ENCODE results near the gene JOSD1.

Gene JOSD1

DNA sequence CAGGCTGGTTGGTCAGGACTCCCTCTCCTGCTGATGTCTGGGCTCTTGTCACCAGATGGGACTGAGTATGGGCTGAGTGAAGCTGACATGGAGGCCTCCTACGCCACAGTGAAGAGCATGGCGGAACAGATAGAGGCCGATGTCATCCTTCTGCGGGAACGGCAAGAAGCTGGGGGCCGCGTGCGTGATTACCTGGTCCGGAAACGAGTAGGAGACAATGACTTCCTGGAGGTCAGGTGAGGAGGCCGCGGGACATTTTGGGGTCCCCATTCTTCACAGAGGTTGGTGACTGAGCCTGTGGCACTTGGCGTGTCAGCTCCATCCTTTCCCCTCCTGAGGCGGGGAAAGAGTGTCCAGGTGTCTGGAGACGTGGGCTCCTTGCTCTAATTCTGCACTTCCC, 15.1 kb upstream of the JOSD1 start:
- in situ Hi-C loops (cut with MboI; ENCODE audit: low sequenced_read_pairs), result no loop called here

DNA sequence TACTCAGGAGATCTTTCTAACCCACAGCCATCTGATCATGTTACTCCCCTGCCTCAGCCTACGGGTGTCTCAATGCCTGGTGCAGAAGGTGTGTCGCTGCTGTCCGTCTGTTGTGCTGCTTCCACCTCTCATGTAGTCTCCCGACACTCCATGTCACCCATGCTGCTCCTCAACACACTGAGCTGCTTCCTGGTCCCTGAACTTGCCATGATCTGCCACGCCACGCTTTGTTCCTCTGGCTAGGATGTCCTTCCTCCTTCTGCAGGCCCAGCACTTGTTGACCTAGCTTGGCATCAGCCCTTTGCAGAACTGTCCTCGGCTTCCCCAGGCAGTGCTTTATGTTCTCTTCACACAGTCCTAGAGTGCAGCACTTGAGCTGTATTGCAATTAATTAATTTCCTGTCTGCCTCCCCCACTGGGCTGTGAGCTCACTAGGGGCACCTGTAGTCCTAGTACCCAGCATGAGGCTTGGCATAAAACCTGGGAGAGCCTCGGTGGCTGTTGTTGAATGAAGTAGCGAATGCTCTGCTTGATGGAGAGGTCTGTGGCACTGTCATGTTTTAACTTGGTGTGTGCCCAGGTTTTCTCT, 14.5 kb upstream of the JOSD1 start:
- in situ Hi-C loops (cut with MboI; ENCODE audit: low sequenced_read_pairs), result no loop called here

DNA sequence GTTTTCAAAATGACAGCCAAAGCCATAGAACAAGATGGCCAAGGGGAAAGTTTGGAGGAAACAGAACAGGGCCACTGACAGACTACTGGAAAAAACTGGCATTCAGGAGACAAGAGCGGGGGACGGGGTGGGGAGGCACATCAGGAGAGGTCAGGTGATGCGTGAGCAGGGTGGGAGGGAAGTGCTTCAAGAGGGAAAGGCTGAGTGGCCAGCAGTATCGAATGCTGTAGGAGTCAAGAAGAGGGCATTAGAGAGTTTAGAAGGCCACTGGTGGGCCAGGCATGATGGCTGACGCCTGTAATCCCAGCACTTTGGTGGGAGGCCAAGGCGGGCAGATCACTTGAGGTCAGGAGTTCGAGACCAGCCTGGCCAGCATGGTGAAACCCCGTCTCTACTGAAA, 13.2 kb upstream of the JOSD1 start:
- in situ Hi-C loops (cut with MboI; ENCODE audit: low sequenced_read_pairs), result no loop called here

DNA sequence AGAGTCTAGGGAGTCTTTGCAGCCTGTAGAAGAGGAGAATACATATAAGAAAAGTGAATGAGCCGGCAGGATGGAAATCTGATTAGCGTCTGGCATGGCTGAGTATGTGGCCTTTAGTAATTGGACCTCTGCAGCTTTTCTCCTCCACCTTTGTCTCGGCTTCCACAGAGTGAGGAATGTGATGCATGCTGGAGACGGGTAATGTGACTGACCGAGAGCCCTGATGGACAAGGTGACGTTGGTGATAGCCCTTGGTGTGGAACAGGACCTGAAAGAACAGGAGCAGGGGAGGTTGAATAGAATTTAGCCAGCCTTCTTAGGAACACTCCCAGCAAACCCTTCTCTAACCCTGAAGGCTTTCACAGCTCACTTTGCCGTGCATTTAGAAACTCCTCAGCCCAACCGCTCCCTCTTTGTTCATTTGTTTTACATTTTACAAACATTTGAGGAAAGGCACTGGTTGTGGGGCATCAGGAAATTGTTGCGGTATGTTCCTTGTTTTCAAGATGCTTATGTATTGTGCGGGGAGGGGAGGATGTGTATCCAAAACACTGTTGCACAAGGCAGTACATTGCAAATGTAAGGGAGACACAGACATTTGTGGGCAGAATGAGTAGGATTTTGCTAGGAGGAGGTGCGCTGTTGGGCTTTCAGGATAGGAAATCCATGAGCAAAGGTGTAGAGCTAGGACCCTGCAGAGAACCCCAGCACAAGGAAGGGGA, 11.9 kb upstream of the JOSD1 start:
- in situ Hi-C loops (cut with MboI; ENCODE audit: low sequenced_read_pairs), result no loop called here

DNA sequence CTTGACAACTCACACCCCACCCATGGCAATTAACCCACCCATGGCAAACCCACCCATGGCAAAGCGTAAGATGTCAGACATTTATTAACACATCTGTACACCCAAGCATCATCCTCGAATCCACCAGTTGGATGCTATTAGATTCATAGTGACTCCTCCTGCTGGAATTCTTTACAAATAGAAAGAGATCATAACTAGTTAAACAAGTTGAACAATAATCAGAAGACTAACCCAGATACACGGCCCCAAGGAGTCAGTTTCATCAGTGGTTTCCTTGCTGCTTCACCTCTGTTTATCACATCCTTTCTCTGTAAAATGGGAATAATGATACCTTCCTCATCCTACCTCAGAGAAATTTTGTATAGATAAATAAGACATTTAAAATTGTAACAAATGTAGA, 10.1 kb upstream of the JOSD1 start:
- in situ Hi-C loops (cut with MboI; ENCODE audit: low sequenced_read_pairs), result no loop called here

DNA sequence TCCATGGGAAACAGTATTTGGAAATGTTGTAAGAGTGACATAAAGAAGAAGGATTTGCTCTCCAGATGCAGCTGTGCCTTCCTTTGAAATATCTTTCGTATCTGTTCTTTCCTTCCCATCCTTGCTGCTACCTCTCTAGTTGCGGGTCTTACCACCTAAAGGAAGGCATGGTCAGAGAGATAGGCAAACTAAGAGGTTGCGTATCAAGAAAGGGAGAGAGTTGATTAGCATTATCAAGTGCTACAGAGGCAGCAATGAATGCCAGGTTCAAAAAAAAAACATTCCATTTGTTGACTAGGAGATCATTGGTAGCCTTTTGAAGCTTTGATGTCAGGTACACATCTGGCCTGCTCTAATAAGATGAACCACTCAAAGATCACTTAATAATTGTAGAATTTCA, 9.6 kb upstream of the JOSD1 start:
- in situ Hi-C loops (cut with MboI; ENCODE audit: low sequenced_read_pairs), result no loop called here

DNA sequence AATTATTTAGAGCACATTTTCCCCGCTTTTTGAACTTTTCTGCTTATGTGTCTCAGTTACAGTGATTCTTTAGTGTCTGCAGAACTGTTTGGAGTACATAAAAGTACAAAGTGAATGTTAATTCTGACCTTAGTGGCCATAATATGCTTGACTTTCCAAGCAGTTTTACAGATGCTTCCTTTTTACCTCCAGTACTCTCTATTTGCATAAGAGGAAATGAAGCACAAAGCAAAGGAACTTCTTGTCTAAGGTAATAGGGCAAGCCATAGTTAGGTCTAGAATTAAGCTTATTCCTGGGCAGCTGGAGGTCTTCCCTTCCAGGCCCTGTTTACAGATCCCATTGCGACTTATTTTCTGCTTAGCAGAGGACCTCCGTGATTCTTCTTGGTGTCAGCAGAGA, 8.6 kb upstream of the JOSD1 start:
- in situ Hi-C loops (cut with MboI; ENCODE audit: low sequenced_read_pairs), result no loop called here

- in situ Hi-C loops (cut with MboI; ENCODE audit: low sequenced_read_pairs), result no loop called here
These were observed 7.2 kb upstream of the JOSD1 start for GRCh38 chr22:38707984-38708383.

- in situ Hi-C loops (cut with MboI; ENCODE audit: low sequenced_read_pairs), result no loop called here
These were observed 6.6 kb upstream of the JOSD1 start for GRCh38 chr22:38707346-38707745.

DNA sequence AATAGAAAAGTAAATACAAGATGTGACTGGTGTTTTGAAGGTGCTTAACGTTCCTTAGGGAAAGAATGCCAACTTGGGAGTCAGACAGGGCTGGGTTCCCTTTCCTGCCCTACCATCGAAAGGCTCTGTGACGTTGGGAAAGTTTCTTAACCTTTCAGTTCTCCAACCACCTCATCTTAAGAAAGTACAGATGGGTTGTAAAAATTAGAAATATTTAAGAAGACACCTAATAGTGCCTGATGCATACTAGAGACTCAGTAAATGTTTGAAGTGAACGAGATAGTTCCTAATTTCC, 6.1 kb upstream of the JOSD1 start:
- in situ Hi-C loops (cut with MboI; ENCODE audit: low sequenced_read_pairs), result no loop called here

DNA sequence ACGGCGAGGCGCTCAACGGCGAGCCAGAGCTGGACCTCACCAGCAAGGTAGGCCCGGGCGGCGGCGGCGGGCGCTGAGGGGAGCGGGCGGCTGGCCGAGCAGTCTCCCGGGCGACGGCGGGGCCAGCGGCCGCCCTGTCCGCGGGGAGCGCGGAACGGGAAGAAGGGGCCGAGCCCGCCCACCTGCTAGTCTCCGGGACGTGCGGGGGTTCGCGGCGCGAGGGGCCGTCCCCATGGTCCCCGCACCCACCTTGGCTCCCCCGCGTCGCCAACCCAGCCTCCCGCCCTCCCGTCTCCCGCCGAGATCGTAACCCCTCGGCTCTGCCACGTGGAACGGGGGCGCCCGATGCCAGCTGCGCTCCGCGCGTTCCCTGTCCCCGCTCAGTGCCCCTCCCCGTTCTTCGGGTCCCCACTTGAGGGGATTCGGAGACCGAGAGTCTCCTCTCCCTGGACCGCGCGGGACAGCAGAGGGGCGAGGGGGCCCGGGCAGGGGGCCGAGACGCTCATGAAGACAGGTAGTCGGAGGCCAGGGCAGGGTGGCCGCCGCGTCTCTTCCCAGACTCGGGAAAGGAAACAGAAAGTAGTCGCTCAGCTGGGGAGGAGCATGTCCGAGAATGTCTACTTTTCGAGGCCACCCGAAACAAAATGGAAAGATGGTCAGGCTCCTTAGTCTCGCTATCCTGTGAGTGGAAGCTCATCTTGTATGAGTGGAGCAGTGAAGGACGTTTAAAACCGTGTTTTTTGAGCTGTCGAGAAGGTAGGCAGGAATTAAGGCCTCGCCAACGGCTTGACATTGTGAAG, 5.6 kb upstream of the JOSD1 start:
- in situ Hi-C loops (cut with MboI; ENCODE audit: low sequenced_read_pairs), result no loop called here

DNA sequence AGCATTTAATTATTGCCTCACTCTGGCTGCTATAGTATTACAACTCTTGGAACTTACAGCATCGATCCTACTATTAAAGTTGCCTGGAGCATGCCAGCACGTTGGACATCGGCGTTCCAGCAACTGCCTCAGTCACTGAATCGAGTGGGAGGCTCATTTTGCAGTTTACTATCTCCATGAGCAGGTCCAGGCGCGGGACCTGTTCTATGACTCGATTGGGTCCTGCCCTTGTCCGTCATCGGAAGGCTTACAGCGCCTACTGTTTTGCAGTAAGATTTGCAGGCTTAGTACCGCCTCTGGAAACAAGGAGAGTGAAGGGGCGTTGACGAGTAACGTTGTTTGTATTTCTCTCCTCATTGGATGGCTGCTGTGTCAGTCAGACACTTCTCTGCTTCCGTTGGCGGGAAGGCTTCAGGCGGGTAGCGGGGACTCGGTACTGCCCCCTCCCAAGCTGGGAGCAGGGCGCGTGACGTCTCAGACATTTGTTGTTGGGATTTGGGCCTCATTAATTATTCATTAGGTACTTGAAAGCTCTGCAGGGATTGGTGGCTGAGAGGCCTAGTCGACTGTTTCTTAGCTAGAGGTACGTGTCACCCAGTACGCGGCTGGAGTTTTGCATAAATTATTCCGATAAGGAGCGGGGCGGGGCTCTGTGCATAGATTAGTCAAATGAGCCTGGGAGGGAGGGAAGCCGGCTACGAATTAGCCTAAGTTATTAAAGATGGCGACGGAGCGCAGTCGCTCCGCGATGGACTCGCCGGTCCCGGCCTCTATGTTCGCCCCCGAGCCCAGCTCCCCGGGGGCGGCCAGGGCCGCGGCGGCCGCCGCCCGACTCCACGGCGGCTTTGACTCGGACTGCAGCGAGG, 4.7 kb upstream of the JOSD1 start, which contains the start of gene GTPBP1:
Gene GTPBP1 (plus strand): TSS at position 710 of the 866 bp plus-strand sequence. CDS start 12 bp downstream, at position 722.
- in situ Hi-C loops (cut with MboI; ENCODE audit: low sequenced_read_pairs), result no loop called here

GRCh38 chr22:38704654-38705234, 4.0 kb upstream of the JOSD1 start:
- in situ Hi-C loops (cut with MboI; ENCODE audit: low sequenced_read_pairs), result no loop called here

GRCh38 chr22:38700270-38700788, 414 bp downstream of the JOSD1 start:
- in situ Hi-C loops (cut with MboI; ENCODE audit: low sequenced_read_pairs), result no loop called here

GRCh38 chr22:38699784-38700183, 959 bp downstream of the JOSD1 start:
- in situ Hi-C loops (cut with MboI; ENCODE audit: low sequenced_read_pairs), result no loop called here

GRCh38 chr22:38699143-38699542, 1.6 kb downstream of the JOSD1 start:
- in situ Hi-C loops (cut with MboI; ENCODE audit: low sequenced_read_pairs), result no loop called here

DNA sequence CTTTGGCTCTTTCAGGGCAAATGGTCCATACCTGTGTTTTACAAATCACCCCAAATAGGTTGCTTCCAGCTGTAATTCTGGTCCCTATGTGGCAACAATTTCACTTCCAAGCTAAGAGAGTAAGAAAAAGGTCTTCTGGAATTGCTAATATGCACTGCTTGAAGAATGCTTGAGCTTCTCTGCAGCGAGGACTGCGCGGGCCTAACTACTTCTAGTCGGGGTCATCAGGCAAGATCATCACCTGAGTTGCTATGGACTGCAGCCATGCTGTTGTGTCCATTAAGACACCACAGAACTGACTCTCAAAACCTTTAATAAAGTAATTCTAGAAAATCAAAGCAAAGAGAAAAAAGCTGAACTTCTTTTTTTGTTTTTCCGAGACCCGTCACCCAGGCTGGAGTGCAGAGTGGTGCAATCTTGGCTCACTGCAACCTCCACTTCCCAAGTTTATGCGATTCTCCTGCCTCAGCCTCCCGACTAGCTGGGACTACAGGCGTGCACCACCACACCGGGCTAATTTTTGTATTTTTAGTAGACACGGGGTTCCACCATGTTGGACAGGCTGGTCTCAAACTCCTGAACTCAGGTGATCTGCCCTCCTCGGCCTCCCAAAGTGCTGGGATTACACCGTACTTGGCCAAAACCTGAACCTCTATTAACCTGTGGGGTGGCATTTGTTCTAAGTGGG, 2.2 kb downstream of the JOSD1 start:
- in situ Hi-C loops (cut with MboI; ENCODE audit: low sequenced_read_pairs), result no loop called here

DNA sequence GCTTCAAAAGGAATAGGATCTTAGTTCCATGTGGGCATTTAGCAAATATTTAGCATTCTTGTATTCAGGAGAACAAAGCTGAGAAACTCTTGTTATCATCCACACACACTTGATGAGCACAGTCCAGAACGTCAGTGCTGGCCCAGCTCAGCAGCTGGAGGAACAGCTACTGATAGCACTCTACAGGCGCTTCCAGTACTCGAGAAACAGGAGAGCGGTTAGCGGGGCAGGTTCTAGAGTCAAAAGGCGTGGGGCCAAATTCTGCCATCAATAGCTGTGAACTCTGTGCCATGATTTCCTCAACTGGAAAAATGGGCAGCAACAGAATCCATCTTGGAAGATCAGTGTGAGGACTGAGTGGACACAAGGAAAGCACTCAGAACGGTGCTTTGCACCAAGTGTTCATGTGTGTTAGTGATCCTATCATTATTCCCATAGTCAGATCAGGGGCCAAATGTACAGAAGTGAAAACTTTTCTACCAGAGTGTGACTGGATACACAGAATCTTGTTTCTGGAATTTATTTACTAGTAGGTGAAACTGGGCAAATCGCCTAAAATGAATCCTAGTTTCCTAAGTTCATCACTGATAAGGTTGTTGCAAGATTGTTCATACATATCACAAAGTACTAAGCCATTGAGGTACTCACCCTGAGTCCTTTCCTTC, 3.2 kb downstream of the JOSD1 start:
- in situ Hi-C loops (cut with MboI; ENCODE audit: low sequenced_read_pairs), result no loop called here

DNA sequence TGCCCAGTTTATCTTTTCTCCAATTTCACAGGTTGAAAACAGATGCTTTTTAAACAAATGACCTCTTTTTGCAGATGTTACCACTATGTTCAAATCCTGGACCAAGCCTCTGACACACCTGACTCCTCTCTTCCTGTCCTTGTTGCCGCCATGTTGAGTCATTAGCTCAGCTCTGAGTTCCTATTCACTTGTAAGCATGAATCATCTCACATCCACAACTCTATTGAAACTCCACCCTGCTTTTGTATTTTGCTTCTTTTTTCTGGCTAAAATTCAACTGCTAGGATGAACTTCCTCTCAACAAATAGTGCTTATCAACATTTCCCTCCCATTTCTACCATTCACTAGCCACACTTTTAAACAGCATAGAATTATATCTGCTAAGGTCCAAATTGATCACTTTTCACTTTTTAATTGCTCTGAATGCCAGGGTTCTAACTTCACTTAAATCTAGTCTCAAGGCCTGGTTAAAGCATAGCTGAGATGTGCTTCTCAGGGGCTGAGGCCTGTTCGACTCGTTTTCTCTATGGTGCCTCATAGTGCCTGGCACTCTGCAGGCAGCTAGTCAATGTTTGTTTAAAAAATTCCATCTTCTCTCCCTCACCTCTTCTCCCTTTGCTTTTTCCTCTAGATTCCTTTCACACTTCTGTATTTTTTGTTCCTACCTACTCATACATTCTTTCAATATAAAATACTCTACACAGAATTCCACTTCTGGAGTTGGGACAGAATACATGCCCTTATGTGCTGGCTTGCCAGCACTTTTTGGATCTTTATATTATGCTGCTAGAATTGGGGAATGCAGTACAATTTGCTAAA, 3.9 kb downstream of the JOSD1 start:
- in situ Hi-C loops (cut with MboI; ENCODE audit: low sequenced_read_pairs), result no loop called here
